ENCODE results near the gene MINAR1.

The MINAR1 gene

DNA sequence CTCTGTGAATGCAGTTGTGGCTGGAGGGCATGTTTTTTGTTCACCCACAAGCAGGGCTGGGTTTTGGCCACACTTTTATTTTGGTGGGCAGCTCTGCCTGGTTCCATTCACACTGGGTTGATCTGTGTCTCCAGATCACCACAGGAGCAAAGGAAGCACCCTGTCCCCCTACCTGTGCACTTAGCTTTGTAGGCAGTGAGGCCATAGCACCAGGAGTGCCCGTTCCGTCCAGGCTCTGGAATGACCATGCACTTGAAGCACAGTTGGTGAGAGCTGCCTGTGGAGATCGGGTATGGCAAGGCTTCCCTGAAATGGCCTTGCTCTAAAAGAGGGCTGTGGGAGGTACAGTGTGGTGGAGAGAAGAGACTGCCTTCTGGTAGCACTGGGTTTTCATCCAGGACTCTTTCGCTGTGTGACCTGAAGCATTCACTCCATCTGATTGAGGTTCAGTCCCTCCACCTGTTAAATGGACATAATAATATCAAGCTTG is 31.7 kb downstream of the MINAR1 start:
- DNase-seq (ENCODE audit: low read depth in 2 of 2): no peak

DNA sequence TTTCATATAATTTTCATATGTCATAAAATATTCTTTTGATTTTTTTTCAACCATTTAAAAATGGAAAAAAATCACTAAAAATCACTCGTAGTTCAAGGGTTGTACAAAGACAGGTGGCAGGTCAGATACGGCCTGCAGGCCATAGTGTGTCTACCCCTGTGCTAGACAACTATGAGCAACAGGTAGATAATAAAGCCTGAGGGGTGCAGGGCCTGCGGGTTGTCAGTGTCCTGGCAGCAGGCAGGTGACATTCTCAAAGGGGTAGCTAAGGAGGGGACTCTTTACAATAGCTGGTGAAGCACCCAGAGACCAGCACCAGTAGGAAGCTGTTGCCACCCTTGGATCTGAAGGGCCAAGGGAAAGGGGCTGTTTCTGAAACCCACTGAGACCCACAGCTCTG is 34.4 kb downstream of the MINAR1 start:
- no peak for DNase-seq (ENCODE audit: low read depth in 2 of 2)

DNA sequence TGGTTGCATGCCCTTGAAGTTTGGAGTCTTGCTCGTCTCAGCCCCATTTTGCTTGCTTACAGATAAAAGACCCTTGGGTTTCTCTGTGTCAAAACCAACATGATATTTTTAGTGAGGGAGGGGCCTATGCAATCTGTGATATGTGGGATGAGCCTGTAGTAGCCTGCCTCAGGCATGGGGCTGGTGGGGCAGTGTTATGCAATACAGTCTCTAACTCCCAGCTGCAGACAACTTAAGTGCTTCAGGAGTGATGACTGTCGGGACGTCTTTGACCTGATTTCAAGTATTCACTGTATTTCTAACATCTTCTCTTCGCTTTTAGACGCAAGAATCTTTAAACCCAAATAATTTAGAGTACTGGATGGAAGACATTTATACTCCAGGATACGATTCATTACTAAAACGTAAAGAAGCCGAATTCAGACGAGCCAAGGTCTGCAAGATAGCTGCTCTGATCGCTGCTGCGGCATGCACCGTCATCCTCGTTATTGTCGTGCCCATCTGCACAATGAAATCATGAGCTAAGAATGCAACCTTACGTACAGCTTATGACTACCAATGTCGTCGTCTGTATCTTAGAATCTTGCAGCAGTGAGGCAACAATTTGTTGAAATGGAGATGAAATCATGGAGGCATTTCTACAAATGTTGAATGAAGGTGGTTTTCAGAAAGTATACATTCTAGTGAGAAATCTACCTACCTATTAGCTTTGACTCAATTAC is 35.9 kb downstream of the MINAR1 start:
- no peak for DNase-seq (ENCODE audit: low read depth in 2 of 2)

DNA sequence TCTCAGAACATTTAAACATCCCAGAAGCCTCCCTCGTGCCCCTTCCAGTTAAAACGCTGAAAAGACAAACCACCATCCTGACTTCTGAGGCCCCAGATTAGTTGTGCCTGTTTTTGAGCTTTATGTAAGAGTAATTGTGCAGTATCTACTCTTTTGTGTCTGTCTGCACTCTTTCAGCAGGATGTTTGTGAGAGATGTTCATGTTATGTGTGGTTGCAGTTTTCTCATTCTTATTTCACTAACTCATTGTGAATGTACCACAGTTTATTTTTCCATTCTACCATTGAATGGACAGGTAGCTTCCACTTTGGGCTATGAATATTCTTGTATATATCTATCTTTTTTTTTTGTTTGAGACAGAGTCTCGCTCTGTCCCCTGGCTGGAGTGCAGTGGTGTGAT is 40.3 kb downstream of the MINAR1 start:
- no peak for DNase-seq (ENCODE audit: low read depth in 2 of 2)

DNA sequence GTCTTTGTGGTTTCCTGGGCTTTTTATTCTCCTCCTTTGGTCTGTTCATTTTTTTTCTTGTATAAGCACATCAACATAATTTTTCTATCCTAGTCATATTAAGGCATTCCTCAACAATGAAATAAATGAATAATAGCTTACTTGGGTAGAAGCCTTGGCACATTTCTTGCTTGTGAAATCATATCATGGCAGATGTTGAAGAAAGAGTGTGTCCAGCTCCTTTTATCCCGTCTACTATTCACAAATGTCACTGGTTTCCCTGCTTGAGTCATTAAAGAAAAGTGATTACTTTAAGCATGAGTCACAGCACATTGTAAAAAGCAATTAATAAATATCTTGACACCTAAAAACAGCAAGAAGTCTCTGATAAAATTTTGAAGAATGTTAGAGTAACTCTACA is 42.1 kb downstream of the MINAR1 start:
- no peak for DNase-seq (ENCODE audit: low read depth in 2 of 2)

DNA sequence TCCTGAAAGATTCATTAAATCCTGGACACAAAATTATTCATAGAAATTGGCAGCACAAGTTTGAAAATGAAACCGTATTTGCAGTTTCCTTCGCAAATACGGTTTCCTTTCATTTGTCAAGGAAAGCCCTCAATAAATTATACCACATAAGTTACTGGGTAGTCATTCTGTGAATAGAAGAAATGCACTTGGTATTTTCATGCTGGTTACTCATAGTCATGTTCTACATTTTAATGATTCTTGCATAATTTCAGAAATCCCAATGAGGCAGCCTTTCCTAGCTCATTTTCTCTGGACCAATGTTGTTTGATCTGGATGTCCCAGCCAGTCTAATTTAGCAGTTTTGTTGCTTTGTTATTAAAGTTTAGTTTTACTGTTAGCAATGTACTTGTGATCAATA is 43.2 kb downstream of the MINAR1 start:
- no peak for DNase-seq (ENCODE audit: low read depth in 2 of 2)

DNA sequence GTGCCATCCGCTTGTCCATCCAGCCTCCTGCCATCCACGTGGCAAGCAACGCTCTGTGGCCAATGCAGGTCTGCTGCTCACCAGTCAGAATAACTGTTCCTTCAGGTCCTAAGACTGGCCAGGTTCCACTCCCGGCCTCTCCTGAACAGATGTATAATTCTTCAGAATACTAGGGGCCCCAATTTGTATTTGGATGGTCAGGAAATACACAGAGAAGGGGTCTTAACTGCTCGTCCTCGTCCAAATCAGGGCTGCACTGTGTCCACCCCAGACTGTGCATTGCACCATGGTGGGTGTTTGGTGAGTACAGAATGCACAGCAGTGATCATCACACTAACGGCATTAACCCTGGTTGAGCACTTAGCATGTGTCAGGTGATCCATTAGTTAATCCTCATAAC is 46.0 kb downstream of the MINAR1 start:
- no peak for DNase-seq (ENCODE audit: low read depth in 2 of 2)

DNA sequence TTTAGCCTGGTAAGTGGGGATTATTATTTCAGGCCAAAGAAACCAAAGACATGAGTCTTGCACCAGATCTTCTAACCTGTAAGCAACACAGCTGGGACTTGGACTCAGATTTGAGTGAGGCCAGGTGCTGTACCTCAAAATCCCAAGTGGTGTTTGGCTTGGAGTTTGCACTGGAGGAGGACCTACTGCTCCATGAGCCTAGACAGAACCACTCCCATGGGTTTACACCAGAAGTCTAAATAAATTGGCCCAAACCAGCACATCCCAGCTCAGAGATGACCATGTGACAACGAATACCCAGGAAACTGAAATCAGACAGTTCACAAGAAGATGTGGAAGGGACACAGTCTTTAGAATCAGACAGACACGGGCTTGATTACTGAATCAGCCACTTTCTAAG is 47.5 kb downstream of the MINAR1 start:
- no peak for DNase-seq (ENCODE audit: low read depth in 2 of 2)

DNA sequence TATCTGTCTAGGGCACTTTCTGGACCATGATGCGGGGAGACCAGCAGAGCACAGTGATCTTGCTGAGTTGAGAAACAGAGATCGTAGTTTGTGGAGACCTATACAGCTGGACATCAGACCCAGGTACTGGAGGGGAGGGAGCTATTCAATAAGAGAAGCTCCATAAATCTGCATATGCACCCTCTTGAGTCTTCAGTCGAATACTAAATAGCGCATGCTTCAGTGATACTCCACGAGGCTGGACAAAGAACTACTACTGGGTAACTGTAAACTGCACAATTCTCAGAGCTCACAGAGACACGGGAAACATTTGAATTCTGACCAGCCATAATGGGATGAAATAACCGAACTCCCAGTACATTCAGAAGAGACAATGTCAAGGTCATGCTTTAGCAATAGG is 49.7 kb downstream of the MINAR1 start:
- DNase-seq (ENCODE audit: low read depth in 2 of 2): no peak
